ENCODE results near the gene KIFAP3. TPM values are rescaled to one million over a fixed set of nuclear protein-coding genes. Genes with fewer than 3 reads are reported as not detected.

KIFAP3 gene
- total RNA-seq, 1 donor from 2014 or later = 26.6 TPM

DNA sequence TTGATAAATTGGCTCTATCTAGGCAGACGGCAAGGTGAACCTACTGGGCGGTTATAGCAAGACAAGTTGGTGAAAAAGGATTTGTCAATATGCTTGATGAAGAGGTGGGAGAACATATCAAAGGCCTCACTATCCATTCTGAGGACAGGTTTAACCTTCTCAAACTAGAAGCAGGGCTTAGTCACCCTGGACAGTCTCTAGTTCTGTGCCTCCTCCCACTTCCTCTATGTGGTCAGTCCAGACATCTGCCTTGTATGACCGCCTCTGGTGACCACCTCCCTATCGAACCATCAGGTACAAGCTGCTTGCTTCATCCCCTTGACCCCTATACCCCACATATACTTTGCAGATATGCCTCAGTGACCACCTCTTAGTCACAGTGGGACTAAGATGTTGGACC, 178.5 kb downstream of the KIFAP3 start:
- Histone ChIP-seq H3K36me3 (ENCODE audit: control insufficient read depth, insufficient read depth, low read length) (no peaks in the 10 kb centered on the region), H3K27me3 (ENCODE audit: control insufficient read depth, insufficient read depth, low read length) (no peaks in the 10 kb centered on the region), H3K4me3 (ENCODE audit: low read depth, low read length) (no peak overlapping the region)
- TF ChIP-seq CTCF (IDR thresholded peaks at IDR 0.05; ENCODE audit: insufficient read depth, low read length, poor library complexity, severe bottlenecking) = no peak
- no peak for DNase-seq (ENCODE audit: low read depth)

DNA sequence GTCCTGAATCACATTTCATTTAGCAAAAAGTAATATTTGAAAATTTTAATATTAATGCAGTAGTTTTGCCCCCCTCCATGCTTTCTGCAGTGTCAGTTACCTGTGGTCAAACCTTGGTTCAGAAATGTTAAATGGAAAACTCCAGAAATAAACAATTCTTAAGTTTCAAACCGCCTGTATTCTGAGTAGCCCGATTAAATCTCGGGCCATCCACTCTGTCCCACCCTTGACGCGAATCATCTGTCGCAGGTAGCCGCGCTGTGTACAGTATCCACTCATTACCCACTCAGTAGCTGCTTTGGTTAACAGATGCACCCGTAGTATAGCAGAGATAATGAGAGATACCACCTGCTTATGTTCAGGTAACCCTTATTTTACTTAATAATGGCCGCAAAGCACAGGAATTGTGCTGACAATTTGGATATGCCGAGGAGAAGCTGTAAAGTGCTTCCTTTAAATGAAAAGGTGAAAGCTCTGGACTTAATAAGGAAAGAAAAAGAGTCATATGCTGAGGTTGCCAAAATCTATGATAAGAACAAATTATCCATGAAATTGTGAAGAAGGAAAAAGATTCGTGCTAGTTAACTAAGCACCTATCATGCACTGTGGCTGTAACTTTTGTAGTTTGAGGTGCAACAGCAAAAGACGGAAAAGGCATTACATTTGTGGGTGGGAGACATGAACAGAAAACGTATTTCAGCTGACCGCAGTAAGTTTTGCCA, 179.9 kb downstream of the KIFAP3 start:
- TF ChIP-seq CTCF (IDR thresholded peaks at IDR 0.05; ENCODE audit: insufficient read depth, low read length, poor library complexity, severe bottlenecking) = no peak
- no peaks in the 10 kb centered on the region for H3K36me3 ChIP-seq (ENCODE audit: control insufficient read depth, insufficient read depth, low read length)
- no peaks in the 10 kb centered on the region for H3K27me3 ChIP-seq (ENCODE audit: control insufficient read depth, insufficient read depth, low read length)
- DNase-seq (ENCODE audit: low read depth) = no peak
- peak overlapping the region; percentile 87 for H3K4me3 ChIP-seq (ENCODE audit: low read depth, low read length)

- TF ChIP-seq CTCF (IDR thresholded peaks at IDR 0.05; ENCODE audit: insufficient read depth, low read length, poor library complexity, severe bottlenecking) = no peak
Measured at GRCh38 chr1:169893645-169894423, 180.7 kb downstream of the KIFAP3 start, which contains the start of gene SCYL3. Gene SCYL3 (minus strand): TSS chr1:169893896. CDS start chr1:169888840, 5,056 bp downstream.

GRCh38 chr1:169892927-169893644, 181.4 kb downstream of the KIFAP3 start:
- peak overlapping the region; percentile 87 for H3K4me3 ChIP-seq (ENCODE audit: low read depth, low read length)
- DNase-seq (ENCODE audit: low read depth) = no peak

More at GRCh38 chr1:169893645-169894423, 180.7 kb downstream of the KIFAP3 start, which contains the start of gene SCYL3:
- H3K27me3 ChIP-seq (ENCODE audit: control insufficient read depth, insufficient read depth, low read length) = no peaks in the 10 kb centered on the region
- DNase-seq (ENCODE audit: low read depth) = peak; percentile 96
- no peaks in the 10 kb centered on the region for H3K36me3 ChIP-seq (ENCODE audit: control insufficient read depth, insufficient read depth, low read length)
- H3K4me3 ChIP-seq (ENCODE audit: low read depth, low read length) = peak within 1 kb of the TSS; percentile 87

More at GRCh38 chr1:169892927-169893644, 181.4 kb downstream of the KIFAP3 start:
- H3K27me3 ChIP-seq (ENCODE audit: control insufficient read depth, insufficient read depth, low read length) = no peaks in the 10 kb centered on the region
- H3K36me3 ChIP-seq (ENCODE audit: control insufficient read depth, insufficient read depth, low read length) = no peaks in the 10 kb centered on the region
- TF ChIP-seq CTCF (IDR thresholded peaks at IDR 0.05; ENCODE audit: insufficient read depth, low read length, poor library complexity, severe bottlenecking) = no peak

Data from kidney epithelial cell (primary cell).